Brain pericyte (primary cell): ENCODE results near the gene LRRC32.

Source experiments
- DNase-seq: peaks from one replicate; pipeline ENCODE4 v3.0.0-alpha.2; 2012; ENCODE audit warnings: low read depth, low spot score

LRRC32 gene

GRCh38 chr11:76699451-76700091, 29.0 kb upstream of the LRRC32 start:
- DNase-seq: no peak

GRCh38 chr11:76698321-76699043, 27.9 kb upstream of the LRRC32 start:
- DNase-seq: no peak

- DNase-seq: no peak
Measured at GRCh38 chr11:76696756-76697155, 26.2 kb upstream of the LRRC32 start.

- DNase-seq: no peak
Measured at GRCh38 chr11:76695771-76696170, 25.2 kb upstream of the LRRC32 start.

GRCh38 chr11:76695133-76695532, 24.6 kb upstream of the LRRC32 start:
- DNase-seq: no peak

- no peak for DNase-seq
Measured at GRCh38 chr11:76694664-76695063, 24.1 kb upstream of the LRRC32 start.

- DNase-seq: no peak
Measured at GRCh38 chr11:76693806-76694205, 23.3 kb upstream of the LRRC32 start.

GRCh38 chr11:76692956-76693355, 22.4 kb upstream of the LRRC32 start:
- DNase-seq: no peak

GRCh38 chr11:76691655-76692054, 21.1 kb upstream of the LRRC32 start:
- DNase-seq: no peak

GRCh38 chr11:76690736-76691135, 20.2 kb upstream of the LRRC32 start:
- no peak for DNase-seq

- DNase-seq: no peak
Measured at GRCh38 chr11:76689313-76690260, 19.0 kb upstream of the LRRC32 start.

- DNase-seq: no peak
Measured at GRCh38 chr11:76688146-76688545, 17.6 kb upstream of the LRRC32 start.

GRCh38 chr11:76686261-76687079, 15.9 kb upstream of the LRRC32 start:
- DNase-seq: no peak

- DNase-seq: no peak
Measured at GRCh38 chr11:76685831-76686230, 15.3 kb upstream of the LRRC32 start.

GRCh38 chr11:76685237-76685636, 14.7 kb upstream of the LRRC32 start:
- DNase-seq: no peak

GRCh38 chr11:76684516-76684915, 14.0 kb upstream of the LRRC32 start:
- DNase-seq: no peak

- no peak for DNase-seq
Measured at GRCh38 chr11:76683161-76684095, 12.9 kb upstream of the LRRC32 start.

GRCh38 chr11:76682684-76683083, 12.1 kb upstream of the LRRC32 start:
- no peak for DNase-seq

GRCh38 chr11:76682106-76682505, 11.6 kb upstream of the LRRC32 start:
- DNase-seq: no peak
